A673 (cell line): Measurements from ENCODE around the gene ENOPH1. TPM values are rescaled to one million over a fixed set of nuclear protein-coding genes. Genes with fewer than 3 reads are reported as not detected.

Experiments
- BruUV-seq: library from RNA; stranded (reverse); fragments of 400-500 nt; replicated peaks from 2 replicates; lab custom pipeline; 2021; lab: Mats Ljungman, UMichigan
- CTCF ChIA-PET: fragments of 300-600 bp; sonication (Branson Sonifier 250); formaldehyde crosslinking; loops from one replicate; lab custom pipeline; 2022; ENCODE audit warnings: antibody characterized with exemption; lab: Charles Lee
- POLR2A ChIA-PET: fragments of 300-600 bp; sonication (Branson Sonifier 250); formaldehyde crosslinking; loops from one replicate; lab custom pipeline; 2022; ENCODE audit warnings: antibody characterized with exemption; ENCODE audit not compliant: low non-redundant PET; lab: Charles Lee
- DNase-seq: peaks from one replicate; pipeline ENCODE4 v3.0.0-alpha.2; 2015; ENCODE audit warnings: low spot score
- H3K27ac ChIP-seq: fragments of 200-600 bp; sonication (generic); 2 replicates; pipeline ENCODE4 v1.5.1; 2016; ENCODE audit warnings: mixed run types, low read depth, mild to moderate bottlenecking, mixed read lengths, antibody characterized with exemption, low read length; ENCODE audit not compliant: poor library complexity, severe bottlenecking
- H3K27me3 ChIP-seq: fragments of 200-600 bp; sonication (generic); replicated peaks from 2 replicates; pipeline ENCODE4 v1.6.1; 2017; ENCODE audit warnings: mixed run types, low read depth, mild to moderate bottlenecking, mixed read lengths, antibody characterized with exemption, low read length; ENCODE audit not compliant: insufficient read depth, poor library complexity
- H3K36me3 ChIP-seq: fragments of 200-600 bp; sonication (generic); 2 replicates; pipeline ENCODE4 v1.6.1; 2016; ENCODE audit warnings: mixed run types, mild to moderate bottlenecking, mixed read lengths, antibody characterized with exemption, low read length; ENCODE audit not compliant: insufficient read depth, poor library complexity, severe bottlenecking
- H3K4me1 ChIP-seq: fragments of 200-600 bp; sonication (generic); 2 replicates; pipeline ENCODE4 v1.6.1; 2017; ENCODE audit warnings: mixed run types, mild to moderate bottlenecking, mixed read lengths, antibody characterized with exemption, low read length; ENCODE audit not compliant: insufficient read depth, poor library complexity, severe bottlenecking
- H3K4me3 ChIP-seq: fragments of 200-600 bp; sonication (generic); 2 replicates; pipeline ENCODE4 v1.5.1; 2016; ENCODE audit warnings: low read depth, mixed run types, mild to moderate bottlenecking, mixed read lengths, low read length; ENCODE audit not compliant: poor library complexity, severe bottlenecking
- H3K9me3 ChIP-seq: fragments of 200-600 bp; sonication (generic); 2 replicates; pipeline ENCODE4 v1.6.1; 2016; ENCODE audit warnings: mixed run types, low read depth, mild to moderate bottlenecking, mixed read lengths, antibody characterized with exemption, low read length; ENCODE audit not compliant: poor library complexity, severe bottlenecking
- EZH2 ChIP-seq: fragments of 200-600 bp; sonication (generic); IDR thresholded peaks from 2 replicates; pipeline ENCODE4 v1.6.1; 2017; ENCODE audit warnings: borderline replicate concordance, low read depth, mild to moderate bottlenecking, mixed read lengths, antibody characterized with exemption, low read length; ENCODE audit not compliant: poor library complexity, severe bottlenecking
- intact Hi-C: fragments of 100-400 bp; cut with micrococcal nuclease; formaldehyde crosslinking; loops from one replicate; pipeline ENCODE4 v1.10.0; 2022; ENCODE audit not compliant: unreplicated experiment
- total RNA-seq: library from RNA; stranded (reverse); gene quantifications from 2 replicates; pipeline ENCODE4 v1.2.3, GENCODE V29; 2021
- TF ChIP-seq, protein P1 (sequence below): fragments of 300-800, 200-600 bp; sonication (generic); conservative IDR thresholded peaks from 2 replicates; pipeline ENCODE4 v1.5.1; 2017; ENCODE audit warnings: low read depth, mild to moderate bottlenecking, antibody characterized with exemption, low read length, moderate library complexity, mixed read lengths

Gene ENOPH1
- total RNA-seq, 1 experiment from 2014 or later, result 29.3 TPM

DNA sequence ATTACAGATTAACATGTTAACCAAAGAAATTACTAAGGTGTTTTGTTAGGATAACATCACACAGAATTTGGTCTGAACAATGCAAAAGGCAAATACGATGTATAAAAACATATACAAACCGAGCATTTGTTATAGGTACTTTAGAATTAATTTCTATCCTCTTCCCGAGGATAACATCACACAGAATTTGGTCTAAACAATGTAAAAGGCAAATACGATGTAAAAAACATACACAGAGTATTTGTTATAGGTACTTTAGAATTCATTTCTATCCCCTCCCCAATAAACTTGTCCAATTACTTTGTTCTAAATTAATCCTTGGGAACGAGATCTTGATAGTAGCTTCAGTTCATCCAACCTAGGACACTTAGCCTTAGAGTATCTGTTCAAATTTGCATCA lies 7.8 kb upstream of the ENOPH1 start:
- Histone ChIP-seq H3K4me3 (no peak overlapping the region), H3K36me3 (peaks cover 46% of the 10 kb centered on the region), H3K4me1 (no peaks in the 10 kb centered on the region), H3K27me3 (no peaks in the 10 kb centered on the region), H3K9me3 (no peaks in the 10 kb centered on the region), H3K27ac (no peak overlapping the region)
- ChIA-PET CTCF (no interaction called here), POLR2A (no interaction called here)
- DNase-seq, result no peak
- BruUV-seq, result no TSS peak
- intact Hi-C loops, result loop anchor here (10.0 kb wide), 1 partner anchor 1018 kb away; no protein-coding TSS in a partner anchor
- TF ChIP-seq EZH2, result no peak
- TF ChIP-seq, protein P1, sequence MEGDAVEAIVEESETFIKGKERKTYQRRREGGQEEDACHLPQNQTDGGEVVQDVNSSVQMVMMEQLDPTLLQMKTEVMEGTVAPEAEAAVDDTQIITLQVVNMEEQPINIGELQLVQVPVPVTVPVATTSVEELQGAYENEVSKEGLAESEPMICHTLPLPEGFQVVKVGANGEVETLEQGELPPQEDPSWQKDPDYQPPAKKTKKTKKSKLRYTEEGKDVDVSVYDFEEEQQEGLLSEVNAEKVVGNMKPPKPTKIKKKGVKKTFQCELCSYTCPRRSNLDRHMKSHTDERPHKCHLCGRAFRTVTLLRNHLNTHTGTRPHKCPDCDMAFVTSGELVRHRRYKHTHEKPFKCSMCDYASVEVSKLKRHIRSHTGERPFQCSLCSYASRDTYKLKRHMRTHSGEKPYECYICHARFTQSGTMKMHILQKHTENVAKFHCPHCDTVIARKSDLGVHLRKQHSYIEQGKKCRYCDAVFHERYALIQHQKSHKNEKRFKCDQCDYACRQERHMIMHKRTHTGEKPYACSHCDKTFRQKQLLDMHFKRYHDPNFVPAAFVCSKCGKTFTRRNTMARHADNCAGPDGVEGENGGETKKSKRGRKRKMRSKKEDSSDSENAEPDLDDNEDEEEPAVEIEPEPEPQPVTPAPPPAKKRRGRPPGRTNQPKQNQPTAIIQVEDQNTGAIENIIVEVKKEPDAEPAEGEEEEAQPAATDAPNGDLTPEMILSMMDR, result no peak

DNA sequence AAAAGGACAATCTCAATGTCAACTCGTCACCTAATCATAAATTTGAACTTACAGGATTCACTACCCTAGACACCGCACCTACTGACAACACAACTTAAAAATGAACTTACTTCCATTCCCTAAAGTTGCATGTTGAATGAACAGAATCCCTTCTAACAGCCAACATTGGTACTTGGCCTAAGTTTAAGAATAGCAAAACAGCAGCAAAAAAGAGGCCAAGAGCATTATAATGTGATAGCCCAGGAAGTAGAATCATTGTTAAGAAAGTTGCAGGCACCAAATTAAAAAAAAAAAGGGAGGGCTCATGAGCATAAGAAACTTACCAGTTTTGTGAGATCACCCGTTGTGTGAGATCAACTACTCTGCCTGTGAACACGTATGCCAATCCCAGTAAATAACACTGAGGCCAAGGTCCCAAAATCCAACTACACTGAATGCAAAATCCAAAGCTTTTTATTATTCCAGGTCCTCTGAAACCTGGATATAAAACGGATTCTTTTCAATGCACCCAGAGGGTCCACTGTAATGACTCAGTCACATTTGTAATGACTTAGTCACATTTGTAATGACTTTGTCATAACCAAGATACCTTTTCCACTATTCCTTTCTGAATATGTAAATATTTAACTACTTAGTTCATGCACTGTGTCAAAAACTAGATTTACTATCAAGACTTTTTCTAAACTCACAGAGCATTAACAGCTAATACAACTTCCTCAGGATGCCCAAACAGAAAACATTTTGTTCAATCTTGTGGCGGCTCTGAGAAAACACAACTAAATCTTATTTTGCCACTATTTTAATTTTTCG lies 6.9 kb upstream of the ENOPH1 start:
- no TSS peak for BruUV-seq
- no peak overlapping the region for H3K27ac ChIP-seq
- H3K36me3 ChIP-seq, result peaks cover 54% of the 10 kb centered on the region

DNA sequence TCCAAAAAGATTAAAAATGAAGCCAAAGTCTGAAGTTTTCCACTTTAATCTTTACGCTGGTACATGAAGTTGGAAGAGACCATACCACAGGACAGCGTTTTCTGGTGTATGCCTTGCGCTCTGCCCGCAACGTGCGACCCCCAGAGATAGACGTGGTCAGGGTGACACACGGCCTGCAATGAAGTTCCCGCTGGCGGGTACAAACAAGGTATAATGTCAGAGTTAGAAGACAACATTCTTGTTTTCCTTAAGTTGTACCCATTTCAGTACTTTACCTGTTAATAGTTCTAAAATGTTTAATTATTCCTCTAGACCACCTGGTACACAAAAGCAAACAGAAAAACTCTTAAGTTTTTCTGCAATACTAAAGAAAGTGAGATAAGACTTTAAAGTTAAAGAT lies 4.9 kb upstream of the ENOPH1 start:
- CTCF ChIA-PET, result no interaction called here
- H3K27me3 ChIP-seq, result no peaks in the 10 kb centered on the region
- H3K4me3 ChIP-seq, result no peak overlapping the region
- intact Hi-C loops, result loop anchor here (10.0 kb wide), 1 partner anchor 1021 kb away; no protein-coding TSS in a partner anchor
- BruUV-seq, result no TSS peak
- no peaks in the 10 kb centered on the region for H3K9me3 ChIP-seq
- H3K27ac ChIP-seq, result no peak overlapping the region
- no peaks in the 10 kb centered on the region for H3K4me1 ChIP-seq
- H3K36me3 ChIP-seq, result peaks cover 56% of the 10 kb centered on the region
- TF ChIP-seq EZH2, result no peak
- TF ChIP-seq, protein P1, result no peak
- DNase-seq, result no peak
- POLR2A ChIA-PET, result no interaction called here

More for the DNA sequence above, 6.9 kb upstream of the ENOPH1 start:
- Histone ChIP-seq H3K4me1 (no peaks in the 10 kb centered on the region), H3K4me3 (no peak overlapping the region), H3K9me3 (no peaks in the 10 kb centered on the region), H3K27me3 (no peaks in the 10 kb centered on the region)
- POLR2A ChIA-PET, result no interaction called here
- no peak for DNase-seq
- intact Hi-C loops, result loop anchor here (10.0 kb wide), 1 partner anchor 1019 kb away; no protein-coding TSS in a partner anchor
- CTCF ChIA-PET, result no interaction called here
- TF ChIP-seq, protein P1, result no peak
- no peak for TF ChIP-seq EZH2
